ENCODE measurements around the gene ZNF222.

- TF ChIP-seq YY1 (IDR thresholded peaks at IDR 0.05; ENCODE audit: insufficient read depth, insufficient read length): no peak
- TF ChIP-seq SUZ12 (IDR thresholded peaks at IDR 0.05; ENCODE audit: extremely low read depth, insufficient read depth, insufficient read length): no peak
Observed at GRCh38 chr19:44076325-44076724, 51.1 kb downstream of the ZNF222 start.

Measured in NT2/D1 (cell line).